Neural cell (in vitro differentiated cells): Measurements from ENCODE around the gene SEMA6A. TPM values are rescaled to one million over a fixed set of nuclear protein-coding genes. Genes with fewer than 3 reads are reported as not detected.

Source experiments
- H2AFZ ChIP-seq: fragments of 200-600, 300-800 bp; sonication (generic), shearing (Covaris generic); 2 replicates; pipeline ENCODE4 v1.6.0; 2014; ENCODE audit warnings: low read depth, mild to moderate bottlenecking, antibody characterized with exemption, low read length, moderate library complexity
- H3F3A ChIP-seq: fragments of 200-600 bp; shearing (Covaris generic); 2 replicates; pipeline ENCODE4 v1.6.1; 2016; ENCODE audit warnings: mild to moderate bottlenecking, moderate library complexity, mixed read lengths, antibody characterized with exemption, low read length; ENCODE audit not compliant: insufficient read depth, poor library complexity, severe bottlenecking
- H3K27ac ChIP-seq: fragments of 200-600, 300-800 bp; sonication (generic), shearing (Covaris generic); 2 replicates; pipeline ENCODE4 v1.5.1; 2014; ENCODE audit warnings: mild to moderate bottlenecking, low read length, moderate library complexity
- H3K27me3 ChIP-seq: fragments of 300-800, 200-600 bp; sonication (generic), shearing (Covaris generic); 2 replicates; pipeline ENCODE4 v1.6.0; 2014; ENCODE audit warnings: mild to moderate bottlenecking, low read depth, low read length, moderate library complexity; ENCODE audit not compliant: insufficient read depth
- H3K36me3 ChIP-seq: fragments of 300-800, 200-600 bp; sonication (generic), shearing (Covaris generic); 2 replicates; pipeline ENCODE4 v1.5.1; 2014; ENCODE audit warnings: mild to moderate bottlenecking, antibody characterized with exemption, low read length, moderate library complexity; ENCODE audit not compliant: insufficient read depth
- H3K4me2 ChIP-seq: fragments of 300-800, 200-600 bp; sonication (generic), shearing (Covaris generic); 2 replicates; pipeline ENCODE4 v1.6.0; 2014; ENCODE audit warnings: mild to moderate bottlenecking, low read length
- H3K4me3 ChIP-seq: fragments of 300-800, 200-600 bp; sonication (generic), shearing (Covaris generic); 2 replicates; pipeline ENCODE4 v1.5.1; 2014; ENCODE audit warnings: mild to moderate bottlenecking, low read length, moderate library complexity
- H3K79me2 ChIP-seq: fragments of 200-600 bp; shearing (Covaris generic); replicated peaks from 2 replicates; pipeline ENCODE4 v1.6.0; 2014; ENCODE audit warnings: mild to moderate bottlenecking, low read length, moderate library complexity; ENCODE audit not compliant: insufficient read depth
- H3K9ac ChIP-seq: fragments of 300-800, 200-600 bp; sonication (generic), shearing (Covaris generic); 2 replicates; pipeline ENCODE4 v1.6.1; 2016; ENCODE audit warnings: mild to moderate bottlenecking, low read length, mixed read lengths
- H3K9me2 ChIP-seq: fragments of 200-600 bp; shearing (Covaris generic); 2 replicates; pipeline ENCODE4 v1.6.1; 2016; ENCODE audit warnings: mild to moderate bottlenecking, low read length, mixed read lengths; ENCODE audit not compliant: insufficient read depth
- H3K9me3 ChIP-seq: fragments of 200-600, 300-800 bp; sonication (generic), shearing (Covaris generic); 2 replicates; pipeline ENCODE4 v1.6.1; 2016; ENCODE audit warnings: mild to moderate bottlenecking, mixed run types, low read length, moderate library complexity, mixed read lengths
- H4K20me1 ChIP-seq: fragments of 200-600 bp; shearing (Covaris generic); 2 replicates; pipeline ENCODE4 v1.6.1; 2016; ENCODE audit warnings: mild to moderate bottlenecking, mixed run types; ENCODE audit not compliant: insufficient read depth
- EP300 ChIP-seq: fragments of 450-650 bp; conservative IDR thresholded peaks from 2 replicates; pipeline ENCODE4 v1.6.1; 2014; ENCODE audit warnings: antibody characterized with exemption, mild to moderate bottlenecking, moderate library complexity; ENCODE audit not compliant: poor library complexity, severe bottlenecking
- EZH2 ChIP-seq: fragments of 200-600, 300-800 bp; shearing (Covaris generic), sonication (generic); IDR thresholded peaks from 2 replicates; pipeline ENCODE4 v1.6.1; 2014; ENCODE audit warnings: antibody characterized with exemption, low read length, borderline replicate concordance, mild to moderate bottlenecking; ENCODE audit not compliant: insufficient read depth, poor library complexity, severe bottlenecking
- MXI1 ChIP-seq: fragments of 450-650 bp; conservative IDR thresholded peaks from 2 replicates; pipeline ENCODE4 v1.6.1; 2014; ENCODE audit warnings: antibody characterized with exemption, mild to moderate bottlenecking; ENCODE audit not compliant: poor library complexity, severe bottlenecking
- POLR2AphosphoS5 ChIP-seq: IDR thresholded peaks from 2 replicates; pipeline ENCODE4 v1.6.1; 2012
- RAD21 ChIP-seq: fragments of 450-650 bp; conservative IDR thresholded peaks from 2 replicates; pipeline ENCODE4 v1.6.1; 2014; ENCODE audit warnings: antibody characterized with exemption, mild to moderate bottlenecking, moderate library complexity
- SMC3 ChIP-seq: fragments of 450-650 bp; conservative IDR thresholded peaks from 2 replicates; pipeline ENCODE4 v1.6.1; 2014; ENCODE audit warnings: antibody characterized with exemption, mild to moderate bottlenecking, moderate library complexity; ENCODE audit not compliant: poor library complexity
- TAF1 ChIP-seq: IDR thresholded peaks from 2 replicates; pipeline ENCODE4 v1.6.1; 2012; ENCODE audit warnings: low read depth
- polyA plus RNA-seq: library from polyadenylated mRNA; depleted of rRNA; stranded (reverse); fragments of >200 nt; gene quantifications from 2 replicates; pipeline ENCODE4 v1.2.3, GENCODE V29; 2014
- TF ChIP-seq, protein P1 (sequence below): fragments of 450-650 bp; IDR thresholded peaks from 2 replicates; pipeline ENCODE4 v1.5.1; 2014; ENCODE audit warnings: antibody characterized with exemption, mild to moderate bottlenecking, moderate library complexity; ENCODE audit not compliant: poor library complexity, severe bottlenecking
- TF ChIP-seq, protein P2 (sequence below): IDR thresholded peaks from 2 replicates; pipeline ENCODE4 v1.6.1; 2012; ENCODE audit warnings: borderline replicate concordance

SEMA6A gene
- polyA plus RNA-seq, 1 donor from 2014 or later = 6.5 TPM

DNA sequence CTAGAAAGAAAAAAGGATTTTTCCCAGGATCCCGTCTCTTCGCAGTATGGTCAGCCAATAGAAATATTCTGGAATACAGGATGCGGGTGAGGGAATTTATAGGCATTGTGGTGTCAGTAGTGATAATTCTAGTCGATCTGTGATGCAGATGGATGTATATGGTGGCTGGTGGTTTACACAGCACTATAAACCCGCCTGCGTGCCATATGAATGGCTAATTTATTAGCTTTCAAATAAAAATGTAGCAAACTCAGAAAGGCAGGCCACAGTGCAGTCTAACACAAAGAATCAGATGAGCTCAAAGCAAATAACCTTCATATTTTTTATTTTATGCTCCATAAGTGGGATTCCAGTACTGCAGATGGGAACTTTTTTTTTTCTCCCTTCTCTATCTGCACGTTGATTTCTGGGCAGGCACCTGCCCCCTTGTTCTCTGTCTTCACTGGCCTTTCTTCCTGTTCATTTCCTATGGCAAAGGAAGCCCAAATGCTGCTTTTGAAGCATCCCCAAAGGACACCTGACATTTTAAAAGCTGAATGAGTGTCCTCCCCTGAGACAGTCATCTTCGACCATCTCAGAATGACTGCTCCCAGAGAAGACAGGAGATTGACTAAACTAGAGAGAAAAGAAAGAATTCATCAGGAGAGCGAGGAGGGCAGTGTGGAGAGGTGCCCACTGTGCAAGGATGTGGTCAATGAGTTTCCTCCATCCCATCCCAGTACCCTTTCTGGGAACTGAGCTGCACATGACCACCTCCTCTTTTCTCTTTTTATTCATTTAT is 52.1 kb downstream of the SEMA6A start:
- no peaks in the 10 kb centered on the region for H3K27me3 ChIP-seq
- no peaks in the 10 kb centered on the region for H3K36me3 ChIP-seq
- no peaks in the 10 kb centered on the region for H4K20me1 ChIP-seq
- H3K4me3 ChIP-seq = no peak overlapping the region
- no peak overlapping the region for H2AFZ ChIP-seq
- no peaks in the 10 kb centered on the region for H3K9me2 ChIP-seq
- no peak overlapping the region for H3K27ac ChIP-seq
- no peaks in the 10 kb centered on the region for H3F3A ChIP-seq
- H3K9me3 ChIP-seq = no peaks in the 10 kb centered on the region
- no peak overlapping the region for H3K4me2 ChIP-seq
- TF ChIP-seq RAD21 (no peak), POLR2AphosphoS5 (no peak), EP300 (no peak), EZH2 (no peak), SMC3 (no peak), TAF1 (no peak)
- TF ChIP-seq, protein P1, sequence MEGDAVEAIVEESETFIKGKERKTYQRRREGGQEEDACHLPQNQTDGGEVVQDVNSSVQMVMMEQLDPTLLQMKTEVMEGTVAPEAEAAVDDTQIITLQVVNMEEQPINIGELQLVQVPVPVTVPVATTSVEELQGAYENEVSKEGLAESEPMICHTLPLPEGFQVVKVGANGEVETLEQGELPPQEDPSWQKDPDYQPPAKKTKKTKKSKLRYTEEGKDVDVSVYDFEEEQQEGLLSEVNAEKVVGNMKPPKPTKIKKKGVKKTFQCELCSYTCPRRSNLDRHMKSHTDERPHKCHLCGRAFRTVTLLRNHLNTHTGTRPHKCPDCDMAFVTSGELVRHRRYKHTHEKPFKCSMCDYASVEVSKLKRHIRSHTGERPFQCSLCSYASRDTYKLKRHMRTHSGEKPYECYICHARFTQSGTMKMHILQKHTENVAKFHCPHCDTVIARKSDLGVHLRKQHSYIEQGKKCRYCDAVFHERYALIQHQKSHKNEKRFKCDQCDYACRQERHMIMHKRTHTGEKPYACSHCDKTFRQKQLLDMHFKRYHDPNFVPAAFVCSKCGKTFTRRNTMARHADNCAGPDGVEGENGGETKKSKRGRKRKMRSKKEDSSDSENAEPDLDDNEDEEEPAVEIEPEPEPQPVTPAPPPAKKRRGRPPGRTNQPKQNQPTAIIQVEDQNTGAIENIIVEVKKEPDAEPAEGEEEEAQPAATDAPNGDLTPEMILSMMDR = no peak
- TF ChIP-seq, protein P2, sequence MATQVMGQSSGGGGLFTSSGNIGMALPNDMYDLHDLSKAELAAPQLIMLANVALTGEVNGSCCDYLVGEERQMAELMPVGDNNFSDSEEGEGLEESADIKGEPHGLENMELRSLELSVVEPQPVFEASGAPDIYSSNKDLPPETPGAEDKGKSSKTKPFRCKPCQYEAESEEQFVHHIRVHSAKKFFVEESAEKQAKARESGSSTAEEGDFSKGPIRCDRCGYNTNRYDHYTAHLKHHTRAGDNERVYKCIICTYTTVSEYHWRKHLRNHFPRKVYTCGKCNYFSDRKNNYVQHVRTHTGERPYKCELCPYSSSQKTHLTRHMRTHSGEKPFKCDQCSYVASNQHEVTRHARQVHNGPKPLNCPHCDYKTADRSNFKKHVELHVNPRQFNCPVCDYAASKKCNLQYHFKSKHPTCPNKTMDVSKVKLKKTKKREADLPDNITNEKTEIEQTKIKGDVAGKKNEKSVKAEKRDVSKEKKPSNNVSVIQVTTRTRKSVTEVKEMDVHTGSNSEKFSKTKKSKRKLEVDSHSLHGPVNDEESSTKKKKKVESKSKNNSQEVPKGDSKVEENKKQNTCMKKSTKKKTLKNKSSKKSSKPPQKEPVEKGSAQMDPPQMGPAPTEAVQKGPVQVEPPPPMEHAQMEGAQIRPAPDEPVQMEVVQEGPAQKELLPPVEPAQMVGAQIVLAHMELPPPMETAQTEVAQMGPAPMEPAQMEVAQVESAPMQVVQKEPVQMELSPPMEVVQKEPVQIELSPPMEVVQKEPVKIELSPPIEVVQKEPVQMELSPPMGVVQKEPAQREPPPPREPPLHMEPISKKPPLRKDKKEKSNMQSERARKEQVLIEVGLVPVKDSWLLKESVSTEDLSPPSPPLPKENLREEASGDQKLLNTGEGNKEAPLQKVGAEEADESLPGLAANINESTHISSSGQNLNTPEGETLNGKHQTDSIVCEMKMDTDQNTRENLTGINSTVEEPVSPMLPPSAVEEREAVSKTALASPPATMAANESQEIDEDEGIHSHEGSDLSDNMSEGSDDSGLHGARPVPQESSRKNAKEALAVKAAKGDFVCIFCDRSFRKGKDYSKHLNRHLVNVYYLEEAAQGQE = no peak
- peaks cover 16% of the 10 kb centered on the region for H3K79me2 ChIP-seq
- H3K9ac ChIP-seq = no peak overlapping the region

DNA sequence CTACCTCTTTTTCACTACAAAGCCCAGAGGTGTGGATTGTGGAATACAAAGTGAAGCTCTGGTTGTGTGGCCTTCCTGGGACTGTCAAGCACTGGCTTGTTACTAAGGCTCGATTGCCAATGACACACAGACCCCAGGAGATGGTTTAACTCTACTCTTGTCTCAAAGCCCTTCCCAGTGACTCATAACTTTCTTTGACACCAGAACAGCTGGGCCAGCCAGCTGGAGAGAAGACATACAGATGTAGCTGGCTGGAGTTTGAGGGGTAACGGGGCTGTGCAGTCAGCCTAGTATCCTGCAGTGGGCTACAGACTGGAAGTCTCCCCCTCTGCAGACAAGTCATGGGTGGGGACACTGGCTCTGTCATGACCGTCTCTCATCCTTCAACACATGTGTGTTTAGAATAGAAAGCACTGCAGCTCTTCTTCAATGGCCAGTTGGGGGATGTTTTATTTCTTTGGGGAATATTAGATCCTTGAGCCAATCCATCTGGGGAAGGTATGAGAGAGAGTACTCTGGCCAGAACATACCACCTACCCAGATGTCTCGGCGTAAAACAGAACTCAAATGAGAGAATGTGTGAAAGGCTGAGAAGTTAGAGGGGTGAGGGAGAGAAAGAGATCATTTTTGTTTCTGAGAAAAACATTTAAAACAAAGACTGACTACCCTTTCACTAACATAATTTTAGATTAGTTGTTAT is 53.3 kb downstream of the SEMA6A start:
- no peaks in the 10 kb centered on the region for H3K36me3 ChIP-seq
- H3K9me3 ChIP-seq = no peaks in the 10 kb centered on the region
- TF ChIP-seq SMC3 (no peak), TAF1 (no peak), EZH2 (no peak), MXI1 (no peak), EP300 (no peak), RAD21 (no peak)
- TF ChIP-seq, protein P2 = no peak
- TF ChIP-seq, protein P1 = no peak
- no peak overlapping the region for H3K4me2 ChIP-seq
- no peaks in the 10 kb centered on the region for H3K27me3 ChIP-seq
- no peak overlapping the region for H2AFZ ChIP-seq
- H3K4me3 ChIP-seq = no peak overlapping the region
- no peak overlapping the region for H3K9ac ChIP-seq
- no peaks in the 10 kb centered on the region for H4K20me1 ChIP-seq
- no peaks in the 10 kb centered on the region for H3K9me2 ChIP-seq
- H3F3A ChIP-seq = no peaks in the 10 kb centered on the region
- H3K79me2 ChIP-seq = peaks cover 16% of the 10 kb centered on the region
- no peak overlapping the region for H3K27ac ChIP-seq
